PC-3 (cell line): ENCODE results near the gene STRIP2. TPM values are rescaled to one million over a fixed set of nuclear protein-coding genes. Genes with fewer than 3 reads are reported as not detected.

Experiments used
- ATAC-seq: fragments of 200-7000 bp; cut with Tn5 transposase; 2 replicates; pipeline ENCODE4 v1.9.1; 2020; ENCODE audit warnings: mild to moderate bottlenecking, moderate library complexity
- BruUV-seq: library from RNA; stranded (reverse); fragments of 400-500 nt; replicated peaks from 2 replicates; lab custom pipeline; 2021; lab: Mats Ljungman, UMichigan
- CTCF ChIA-PET: fragments of 300-600 bp; sonication (Branson Sonifier 250); formaldehyde crosslinking; loops from one replicate; lab custom pipeline; 2022; ENCODE audit warnings: antibody characterized with exemption; lab: Charles Lee
- POLR2A ChIA-PET: fragments of 300-600 bp; sonication (Branson Sonifier 250); formaldehyde crosslinking; loops from one replicate; lab custom pipeline; 2022; ENCODE audit warnings: antibody characterized with exemption; ENCODE audit not compliant: unreplicated experiment; lab: Charles Lee
- DNase-seq: peaks from one replicate; pipeline ENCODE4 v3.0.0-alpha.2; 2015
- H2AFZ ChIP-seq: fragments of 300-600 bp; sonication (generic); 2 replicates; pipeline ENCODE4 v1.6.0; 2016; ENCODE audit warnings: antibody characterized with exemption, low read length
- H3F3A ChIP-seq: fragments of 300-600 bp; sonication (generic); one replicate; pipeline ENCODE4 v1.6.0; 2017; ENCODE audit warnings: antibody characterized with exemption, low read length, control low read depth, mild to moderate bottlenecking; ENCODE audit not compliant: unreplicated experiment
- H3K27ac ChIP-seq: fragments of 300-600 bp; sonication (generic); 2 replicates; pipeline ENCODE4 v1.5.1; 2016; ENCODE audit warnings: mild to moderate bottlenecking, low read length
- H3K27me3 ChIP-seq: fragments of 300-600 bp; sonication (generic); 2 replicates; pipeline ENCODE4 v1.6.1; 2016; ENCODE audit warnings: low read length, mixed read lengths
- H3K36me3 ChIP-seq: fragments of 300-600 bp; sonication (generic); 2 replicates; pipeline ENCODE4 v1.6.1; 2016; ENCODE audit warnings: low read depth, mixed run types, low read length, mixed read lengths
- H3K4me1 ChIP-seq: fragments of 300-600 bp; sonication (generic); 2 replicates; pipeline ENCODE4 v1.5.1; 2016; ENCODE audit warnings: low read length; ENCODE audit not compliant: insufficient read depth
- H3K4me2 ChIP-seq: fragments of 300-600 bp; sonication (generic); 2 replicates; pipeline ENCODE4 v1.6.0; 2016; ENCODE audit warnings: low read length
- H3K4me3 ChIP-seq: fragments of 300-600 bp; sonication (generic); 2 replicates; pipeline ENCODE4 v1.5.1; 2016; ENCODE audit warnings: mild to moderate bottlenecking, low read length, mixed read lengths
- H3K79me2 ChIP-seq: fragments of 300-600 bp; sonication (generic); 2 replicates; pipeline ENCODE4 v1.6.1; 2017; ENCODE audit warnings: low read length, mixed read lengths
- H3K9ac ChIP-seq: fragments of 300-600 bp; sonication (generic); 2 replicates; pipeline ENCODE4 v1.6.0; 2016; ENCODE audit warnings: mild to moderate bottlenecking, low read length
- H3K9me2 ChIP-seq: fragments of 300-600 bp; sonication (generic); replicated peaks from 2 replicates; pipeline ENCODE4 v1.6.1; 2016; ENCODE audit warnings: mixed run types, low read length, mixed read lengths
- H3K9me3 ChIP-seq: fragments of 300-600 bp; sonication (generic); 2 replicates; pipeline ENCODE4 v1.6.1; 2016; ENCODE audit warnings: low read length, mixed read lengths
- H4K20me1 ChIP-seq: fragments of 300-600 bp; sonication (generic); 2 replicates; pipeline ENCODE4 v1.6.1; 2016; ENCODE audit warnings: low read length, mixed read lengths
- CTCF ChIP-seq: fragments of 300-600 bp; sonication (generic); conservative IDR thresholded peaks from 2 replicates; pipeline ENCODE4 v1.5.1; 2017; ENCODE audit warnings: antibody characterized with exemption, low read depth, mild to moderate bottlenecking, low read length
- EZH2 ChIP-seq: fragments of 300-600 bp; sonication (generic); IDR thresholded peaks from one replicate; pipeline ENCODE4 v1.6.1; 2017; ENCODE audit warnings: antibody characterized with exemption, mild to moderate bottlenecking, low read length; ENCODE audit not compliant: unreplicated experiment
- EZH2phosphoT487 ChIP-seq: fragments of 300-600 bp; sonication (generic); IDR thresholded peaks from 2 replicates; pipeline ENCODE4 v1.6.1; 2018; ENCODE audit warnings: mild to moderate bottlenecking, antibody characterized with exemption, low read length, borderline replicate concordance
- intact Hi-C: fragments of 100-400 bp; cut with micrococcal nuclease; formaldehyde crosslinking; loops from 2 replicates; pipeline ENCODE4 v1.9.0; 2023
- total RNA-seq: library from RNA; depleted of rRNA; stranded (reverse); fragments of >200 nt; gene quantifications from 2 replicates; pipeline ENCODE4 v1.2.3, GENCODE V29; 2014

STRIP2 gene
- total RNA-seq, 1 experiment from 2014 or later, result 7.5 TPM

GRCh38 chr7:129412501-129412900 is 21.7 kb upstream of the STRIP2 start:
- no peak for TF ChIP-seq CTCF
- no peak for TF ChIP-seq EZH2
- no peak for TF ChIP-seq EZH2phosphoT487
- Histone ChIP-seq H3K4me3 (no peak overlapping the region), H3K36me3 (no peaks in the 10 kb centered on the region), H3K27me3 (no peaks in the 10 kb centered on the region), H3K79me2 (no peaks in the 10 kb centered on the region), H3K9ac (no peak overlapping the region), H3K27ac (no peak overlapping the region), H3F3A (no peaks in the 10 kb centered on the region), H3K4me1 (no peaks in the 10 kb centered on the region), H3K9me2 (no peaks in the 10 kb centered on the region), H4K20me1 (no peaks in the 10 kb centered on the region), H2AFZ (no peak overlapping the region), H3K9me3 (no peaks in the 10 kb centered on the region), H3K4me2 (no peak overlapping the region)
- no TSS peak for BruUV-seq
- POLR2A ChIA-PET, result no interaction called here
- DNase-seq (no peak), ATAC-seq (no peak)
- CTCF ChIA-PET, result interaction anchor here (0.6 kb wide), 1 partner anchor 40 kb away, joined by 3 read pairs; no protein-coding TSS in a partner anchor
- intact Hi-C loops, result no loop called here

- TF ChIP-seq EZH2phosphoT487 (no peak), EZH2 (no peak), CTCF (no peak)
- no peaks in the 10 kb centered on the region for H4K20me1 ChIP-seq
- CTCF ChIA-PET, result interaction anchor here (0.6 kb wide), 1 partner anchor 42 kb away, joined by 4 read pairs; no protein-coding TSS in a partner anchor
Observed at GRCh38 chr7:129417073-129417472, 17.2 kb upstream of the STRIP2 start.

GRCh38 chr7:129421717-129422250 is 12.4 kb upstream of the STRIP2 start:
- TF ChIP-seq EZH2phosphoT487 (no peak), CTCF (no peak), EZH2 (no peak)
- no peaks in the 10 kb centered on the region for H3K27me3 ChIP-seq
- H3K9me3 ChIP-seq, result no peaks in the 10 kb centered on the region
- no peak overlapping the region for H3K9ac ChIP-seq
- ChIA-PET CTCF (no interaction called here), POLR2A (no interaction called here)
- H3F3A ChIP-seq, result no peaks in the 10 kb centered on the region
- no TSS peak for BruUV-seq
- H3K4me1 ChIP-seq, result no peaks in the 10 kb centered on the region
- H2AFZ ChIP-seq, result no peak overlapping the region
- peak; percentile 55 for ATAC-seq
- no peaks in the 10 kb centered on the region for H3K79me2 ChIP-seq
- DNase-seq, result no peak
- intact Hi-C loops, result no loop called here
- no peak overlapping the region for H3K4me2 ChIP-seq
- no peak overlapping the region for H3K4me3 ChIP-seq
- H3K36me3 ChIP-seq, result no peaks in the 10 kb centered on the region
- H3K9me2 ChIP-seq, result no peaks in the 10 kb centered on the region
- H3K27ac ChIP-seq, result no peak overlapping the region
- no peaks in the 10 kb centered on the region for H4K20me1 ChIP-seq

More at GRCh38 chr7:129417073-129417472, 17.2 kb upstream of the STRIP2 start:
- DNase-seq (no peak), ATAC-seq (no peak)
- Histone ChIP-seq H3F3A (no peaks in the 10 kb centered on the region), H3K9me2 (no peaks in the 10 kb centered on the region), H3K4me2 (no peak overlapping the region), H3K9me3 (no peaks in the 10 kb centered on the region), H3K36me3 (no peaks in the 10 kb centered on the region), H3K79me2 (no peaks in the 10 kb centered on the region), H3K9ac (no peak overlapping the region), H3K27me3 (no peaks in the 10 kb centered on the region), H3K27ac (no peak overlapping the region), H2AFZ (no peak overlapping the region), H3K4me1 (no peaks in the 10 kb centered on the region), H3K4me3 (no peak overlapping the region)
- no TSS peak for BruUV-seq
- intact Hi-C loops, result no loop called here
- POLR2A ChIA-PET, result interaction anchor here (0.6 kb wide), 1 partner anchor 17 kb away, joined by 9 read pairs; no protein-coding TSS in a partner anchor
